MV-4-11 (cell line): ENCODE data around the gene NOM1.

Source experiments
- DNase-seq: peaks from one replicate; lab custom pipeline; 2025; lab: John Stamatoyannopoulos, UW

Gene NOM1

GRCh38 chr7:156984174-156984891 is 34.8 kb downstream of the NOM1 start:
- no peak for DNase-seq

GRCh38 chr7:156985101-156985992 is 35.8 kb downstream of the NOM1 start:
- DNase-seq, result no peak

- no peak for DNase-seq
Observed at GRCh38 chr7:156986378-156986777, 36.9 kb downstream of the NOM1 start.

- no peak for DNase-seq
Observed at GRCh38 chr7:156988343-156989185, 39.1 kb downstream of the NOM1 start.

GRCh38 chr7:156989766-156990535 is 40.4 kb downstream of the NOM1 start:
- no peak for DNase-seq

- DNase-seq, result no peak
Observed at GRCh38 chr7:156993021-156993924, 43.8 kb downstream of the NOM1 start.

- DNase-seq, result no peak
Observed at GRCh38 chr7:156993925-156994235, 44.4 kb downstream of the NOM1 start.

GRCh38 chr7:156994417-156994816 is 44.9 kb downstream of the NOM1 start:
- DNase-seq, result no peak

- no peak for DNase-seq
Observed at GRCh38 chr7:156998988-156999957, 49.8 kb downstream of the NOM1 start.

- no peak for DNase-seq
Observed at GRCh38 chr7:156999958-157000726, 50.6 kb downstream of the NOM1 start.

- DNase-seq, result no peak
Observed at GRCh38 chr7:157000741-157001653, 51.5 kb downstream of the NOM1 start.

- no peak for DNase-seq
Observed at GRCh38 chr7:157001920-157002818, 52.7 kb downstream of the NOM1 start.

GRCh38 chr7:157002819-157003421 is 53.4 kb downstream of the NOM1 start:
- DNase-seq, result no peak

GRCh38 chr7:157003445-157003755 is 53.9 kb downstream of the NOM1 start:
- no peak for DNase-seq

- no peak for DNase-seq
Observed at GRCh38 chr7:157003756-157004520, 54.4 kb downstream of the NOM1 start.
